ENCODE data around the gene TNFAIP8L3. TPM values are rescaled to one million over a fixed set of nuclear protein-coding genes. Genes with fewer than 3 reads are reported as not detected.

TNFAIP8L3 gene
- total and polyA plus RNA-seq, 9 of the 15 experiments (the other 6 are each of a cell fraction or from before 2014, with no cell fraction given), result 0.13 TPM; not detected in 8

- Histone ChIP-seq H3K9me1 (ENCODE audit: control insufficient read depth, insufficient read depth, low read length) (peaks cover 3% of the 10 kb centered on the region), H4K20me1 (replicated peaks; ENCODE audit: control insufficient read depth, insufficient read depth, low read length) (peaks cover 15% of the 10 kb centered on the region), H2AFZ (ENCODE audit: low read depth, low read length) (no peak overlapping the region), H3K4me3 (no peak overlapping the region), H3K27me3 (ENCODE audit: control insufficient read depth in 2 of 2, insufficient read depth in 2 of 2, low read length in 2 of 2) (peaks cover 9 to 42% of the 10 kb centered on the region in 2 experiments), H3K9ac (ENCODE audit: insufficient read depth in 1 of 2, low read depth in 2 of 2, low read length in 2 of 2) (no peak overlapping the region), H3K9me3 (replicated peaks; ENCODE audit: control insufficient read depth, insufficient read depth, low read depth, low read length) (no peaks in the 10 kb centered on the region), H3K4me1 (replicated peaks in 1 of 2; ENCODE audit: control insufficient read depth in 2 of 2, insufficient read depth in 2 of 2, low read length in 2 of 2) (no peaks in the 10 kb centered on the region), H3K79me2 (ENCODE audit: control insufficient read depth, insufficient read depth, low read length) (no peaks in the 10 kb centered on the region), H3K4me2 (ENCODE audit: insufficient read depth, low read length) (no peak overlapping the region), H3K27ac (ENCODE audit: extremely low read depth, low read depth, low read length) (no peak overlapping the region), H3K36me3 (ENCODE audit: control insufficient read depth, insufficient read depth, low read length) (no peaks in the 10 kb centered on the region)
- DNase-seq (ENCODE audit: extremely low read depth in 1 of 4, low spot score in 3 of 4), result no peak
- CTCF ChIA-PET (ENCODE audit: low intra/inter-chr PET ratio), result no interaction called here
- BruUV-seq (replicated peaks), result no TSS peak
- ATAC-seq, result no peak
- no peak for TF ChIP-seq ZNF311 (CRISPR knock-in tag; IDR thresholded peaks at IDR 0.05)
- no peak for TF ChIP-seq ARHGAP35 (IDR thresholded peaks at IDR 0.05; ENCODE audit: partially characterized antibody)
- no peak for TF ChIP-seq SMARCB1 (IDR thresholded peaks at IDR 0.05; ENCODE audit: insufficient read length, low read depth)
- TF ChIP-seq CBX8 (IDR thresholded peaks at IDR 0.05; ENCODE audit: borderline replicate concordance, extremely low read depth, low read depth, low read length, poor library complexity, severe bottlenecking), result no peak
- TF ChIP-seq ZNF518B (CRISPR knock-in tag; IDR thresholded peaks at IDR 0.05), result no peak
- no peak for TF ChIP-seq POLR2A (conservative IDR thresholded peaks at IDR 0.05)
- no peak for TF ChIP-seq MTF1 (CRISPR knock-in tag; IDR thresholded peaks at IDR 0.05; ENCODE audit: borderline replicate concordance)
- no peak for TF ChIP-seq KLF13 (tag; IDR thresholded peaks at IDR 0.05; ENCODE audit: borderline replicate concordance, low read depth)
- no peak for TF ChIP-seq GTF2B (IDR thresholded peaks at IDR 0.05; ENCODE audit: extremely low read depth, insufficient read length)
- 0% methylated on average over 3 of the region's 3 CpGs for WGBS (ENCODE audit: insufficient coverage, low coverage, missing lambda C conversion rate)
- intact Hi-C loops (cut with micrococcal nuclease), result no loop called here
- in situ Hi-C loops (cut with MboI), result no loop called here
- POLR2A ChIA-PET, result no interaction called here
- no peak for FAIRE-seq
These were observed 14.3 kb upstream of the TNFAIP8L3 start for GRCh38 chr15:51108933-51109550.

Measured in K562 (cell line).